SJCRH30 (cell line): ENCODE data around the gene EIF4E. TPM values are rescaled to one million over a fixed set of nuclear protein-coding genes. Genes with fewer than 3 reads are reported as not detected.
A peak's percentile ranks its signal among the peaks of the same experiment; 100 is the strongest.
"Not testable (repeated sequence)": the region's sequence is repeated elsewhere in the genome, so short reads cannot be mapped to it uniquely, and the experiment has no call there.

ENCODE experiments used
- DNase-seq, 2 experiments: peaks; one replicate each; pipeline ENCODE4 v3.0.0-alpha.2; 2015 to 2020
- H3K27ac ChIP-seq: fragments of 250-450 bp; sonication (Bioruptor Pico); 2 replicates; pipeline ENCODE4 v1.5.1; 2020; ENCODE audit warnings: mild to moderate bottlenecking, moderate library complexity
- H3K27me3 ChIP-seq: fragments of 250-450 bp; sonication (Bioruptor Pico); 2 replicates; pipeline ENCODE4 v1.5.1; 2020; ENCODE audit warnings: mild to moderate bottlenecking, moderate library complexity
- H3K36me3 ChIP-seq: fragments of 250-450 bp; sonication (Bioruptor Pico); 2 replicates; pipeline ENCODE4 v1.5.1; 2020; ENCODE audit warnings: mild to moderate bottlenecking, moderate library complexity
- H3K4me1 ChIP-seq: fragments of 250-450 bp; sonication (Bioruptor Pico); 2 replicates; pipeline ENCODE4 v1.5.1; 2020; ENCODE audit warnings: mild to moderate bottlenecking, moderate library complexity
- H3K4me3 ChIP-seq: fragments of 250-450 bp; sonication (Bioruptor Pico); 2 replicates; pipeline ENCODE4 v1.5.1; 2020; ENCODE audit warnings: mild to moderate bottlenecking, moderate library complexity
- H3K9me3 ChIP-seq: fragments of 250-450 bp; sonication (Bioruptor Pico); replicated peaks from 2 replicates; pipeline ENCODE4 v1.5.1; 2020; ENCODE audit warnings: mild to moderate bottlenecking, moderate library complexity
- total RNA-seq: library from RNA; depleted of rRNA; stranded (reverse); fragments of >200 nt; shearing (Covaris generic); gene quantifications from 2 replicates; pipeline ENCODE4 v1.2.3, GENCODE V29; 2014

EIF4E gene
- total RNA-seq, 1 experiment from 2014 or later: 191 TPM

- Histone ChIP-seq H3K27ac (no peak overlapping the region), H3K27me3 (no peaks in the 10 kb centered on the region), H3K4me3 (no peak overlapping the region), H3K9me3 (no peaks in the 10 kb centered on the region; the same call in 1 of the 2 replicates), H3K36me3 (no peaks in the 10 kb centered on the region), H3K4me1 (no peaks in the 10 kb centered on the region)
- no peak for DNase-seq
These were observed 16.4 kb upstream of the EIF4E start for GRCh38 chr4:98945297-98945850.

DNA sequence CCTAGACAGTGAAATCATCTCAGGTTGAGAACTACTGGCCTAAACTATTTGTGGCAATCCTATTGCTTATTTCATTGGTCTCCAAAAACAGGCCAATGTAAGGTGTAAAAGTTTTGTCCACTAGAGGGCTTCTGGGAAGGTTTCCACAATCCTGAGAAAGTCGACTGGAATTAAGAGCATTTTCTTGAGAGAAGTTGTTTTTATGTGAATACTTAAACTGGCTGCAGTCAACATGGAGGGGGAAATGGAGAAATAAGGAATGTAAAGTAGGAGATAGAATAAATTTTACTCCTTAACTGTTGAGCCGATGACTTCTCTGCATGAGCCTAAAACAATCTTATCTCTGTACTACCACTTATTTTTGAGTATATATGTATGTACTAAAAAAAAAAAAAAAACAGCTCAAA lies 11.0 kb upstream of the EIF4E start:
- Histone ChIP-seq H3K27ac (no peak overlapping the region), H3K36me3 (no peaks in the 10 kb centered on the region)
- peak in 1 of 2 experiments; percentile 69 for DNase-seq

DNA sequence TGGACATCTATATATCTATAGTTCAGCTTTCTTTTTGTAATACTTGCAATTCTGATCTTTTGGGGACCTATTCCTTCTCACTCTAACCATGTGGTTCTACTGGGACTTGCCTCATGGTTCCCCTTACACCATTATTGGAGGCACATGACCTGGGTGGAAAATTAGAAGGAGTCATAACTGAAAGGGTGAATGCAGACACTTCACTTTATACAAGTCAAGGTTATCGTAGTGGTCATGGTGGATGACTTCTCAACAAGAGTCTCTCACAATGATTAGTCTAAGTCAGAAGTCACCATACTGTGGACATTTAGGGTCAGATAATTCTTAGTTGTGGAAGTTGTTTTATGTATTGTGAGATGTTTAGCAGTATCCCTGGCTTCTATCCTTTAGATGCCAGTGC lies 10.5 kb upstream of the EIF4E start:
- no peaks in the 10 kb centered on the region for H3K9me3 ChIP-seq
- no peaks in the 10 kb centered on the region for H3K27me3 ChIP-seq
- no peak overlapping the region for H3K27ac ChIP-seq
- no peak overlapping the region for H3K4me3 ChIP-seq
- no peaks in the 10 kb centered on the region for H3K4me1 ChIP-seq
- H3K36me3 ChIP-seq: no peaks in the 10 kb centered on the region
- no peak for DNase-seq

More for the DNA sequence above, 11.0 kb upstream of the EIF4E start:
- H3K4me1 ChIP-seq: no peaks in the 10 kb centered on the region
- no peaks in the 10 kb centered on the region for H3K9me3 ChIP-seq
- no peaks in the 10 kb centered on the region for H3K27me3 ChIP-seq
- no peak overlapping the region for H3K4me3 ChIP-seq

DNA sequence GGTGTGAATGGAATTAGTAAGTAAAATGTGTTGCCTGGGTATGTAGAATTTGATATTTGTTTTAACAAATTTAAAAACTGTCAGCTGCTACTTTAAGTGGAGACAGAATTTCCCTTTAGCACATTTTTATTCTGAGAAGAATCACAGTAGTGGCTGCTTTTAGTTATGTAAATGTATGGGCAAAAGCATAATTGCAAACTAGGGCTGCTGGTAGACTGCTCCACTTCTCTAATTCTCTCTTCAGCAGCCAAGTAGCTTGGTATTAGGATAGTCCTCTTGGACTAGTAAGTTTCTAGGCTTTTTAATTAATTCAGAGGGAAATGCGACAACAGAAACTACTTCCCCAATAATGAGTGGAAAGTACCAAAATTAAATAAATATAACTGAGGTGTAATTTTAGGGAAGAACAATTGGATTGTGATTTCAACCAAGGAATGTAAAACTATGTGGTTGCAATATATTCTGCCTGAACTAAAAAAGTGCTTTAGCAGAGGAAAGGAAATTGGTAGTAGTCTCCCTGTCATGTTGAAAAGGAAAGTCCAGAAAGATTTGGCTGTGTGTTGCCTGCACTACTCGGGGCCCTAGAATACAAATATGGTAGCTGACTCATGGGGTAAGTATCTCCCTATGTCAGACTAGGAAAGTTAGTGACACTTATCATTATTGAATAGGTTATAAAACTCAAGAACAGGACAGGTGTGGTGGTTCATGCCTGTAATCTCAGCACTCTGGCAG lies 9.2 kb upstream of the EIF4E start:
- no peaks in the 10 kb centered on the region for H3K36me3 ChIP-seq
- no peaks in the 10 kb centered on the region for H3K9me3 ChIP-seq
- no peaks in the 10 kb centered on the region for H3K4me1 ChIP-seq
- no peak for DNase-seq
- H3K27me3 ChIP-seq: no peaks in the 10 kb centered on the region
- no peak overlapping the region for H3K27ac ChIP-seq
- no peak overlapping the region for H3K4me3 ChIP-seq

DNA sequence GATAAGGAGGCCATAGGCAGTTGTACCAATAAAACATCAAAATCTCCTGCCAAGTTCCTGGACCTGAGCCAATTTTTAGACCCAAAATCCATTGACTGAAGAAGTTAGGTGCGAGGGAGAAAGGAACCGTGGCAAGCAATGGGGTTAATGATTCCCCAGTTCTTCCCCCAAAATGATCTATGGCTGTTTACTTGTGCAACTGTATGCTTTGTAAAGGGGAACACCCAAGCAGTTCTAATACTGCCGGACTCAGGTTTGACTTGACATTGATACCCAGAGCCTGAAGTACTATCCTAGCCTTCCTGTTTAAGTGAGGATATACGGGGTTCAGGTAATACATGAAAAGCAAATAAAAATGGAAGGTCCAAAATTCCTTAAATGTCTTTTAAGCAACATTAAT lies 6.7 kb upstream of the EIF4E start:
- no peaks in the 10 kb centered on the region for H3K9me3 ChIP-seq
- no peak overlapping the region for H3K4me3 ChIP-seq
- no peaks in the 10 kb centered on the region for H3K27me3 ChIP-seq
- no peaks in the 10 kb centered on the region for H3K4me1 ChIP-seq
- no peaks in the 10 kb centered on the region for H3K36me3 ChIP-seq
- H3K27ac ChIP-seq: no peak overlapping the region
- no peak for DNase-seq

- not testable (repeated sequence) for H3K27ac ChIP-seq
These were observed 5.9 kb upstream of the EIF4E start for GRCh38 chr4:98934851-98935250.

DNA sequence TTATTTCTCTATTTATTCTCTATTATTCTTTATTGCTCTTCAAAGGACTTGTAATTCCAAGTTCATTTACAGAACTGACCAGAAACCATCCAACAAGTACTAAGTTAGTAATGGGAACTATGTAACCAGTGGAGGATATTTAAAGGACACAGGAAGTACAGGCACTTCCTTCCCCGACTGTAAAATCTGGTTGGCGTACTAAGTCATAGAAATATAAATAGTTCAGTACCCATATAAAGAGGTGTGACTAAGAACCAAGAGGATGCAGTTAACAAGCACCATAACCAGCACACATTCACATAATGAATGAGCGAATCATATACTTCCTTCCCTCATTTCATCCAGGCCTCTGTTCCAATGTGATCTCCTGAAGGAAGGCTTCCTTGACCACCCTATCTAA lies 3.6 kb upstream of the EIF4E start:
- Histone ChIP-seq H3K27ac (no peak overlapping the region), H3K4me1 (no peaks in the 10 kb centered on the region), H3K27me3 (no peaks in the 10 kb centered on the region), H3K4me3 (no peak overlapping the region), H3K9me3 (no peaks in the 10 kb centered on the region), H3K36me3 (no peaks in the 10 kb centered on the region; the same call in 1 of the 2 replicates)
- DNase-seq: no peak

More at GRCh38 chr4:98934851-98935250, 5.9 kb upstream of the EIF4E start:
- H3K36me3 ChIP-seq, H3K9me3 ChIP-seq, H3K27me3 ChIP-seq, DNase-seq, H3K4me3 ChIP-seq, H3K4me1 ChIP-seq: not testable (repeated sequence)

GRCh38 chr4:98930311-98930865 lies 1.5 kb upstream of the EIF4E start:
- Histone ChIP-seq H3K36me3 (peaks cover 14% of the 10 kb centered on the region), H3K27ac (peak overlapping the region; percentile 87; the same call in 1 of the 2 replicates), H3K27me3 (no peaks in the 10 kb centered on the region), H3K4me1 (no peaks in the 10 kb centered on the region), H3K9me3 (no peaks in the 10 kb centered on the region), H3K4me3 (peak overlapping the region; percentile 98)
- DNase-seq: no peak

DNA sequence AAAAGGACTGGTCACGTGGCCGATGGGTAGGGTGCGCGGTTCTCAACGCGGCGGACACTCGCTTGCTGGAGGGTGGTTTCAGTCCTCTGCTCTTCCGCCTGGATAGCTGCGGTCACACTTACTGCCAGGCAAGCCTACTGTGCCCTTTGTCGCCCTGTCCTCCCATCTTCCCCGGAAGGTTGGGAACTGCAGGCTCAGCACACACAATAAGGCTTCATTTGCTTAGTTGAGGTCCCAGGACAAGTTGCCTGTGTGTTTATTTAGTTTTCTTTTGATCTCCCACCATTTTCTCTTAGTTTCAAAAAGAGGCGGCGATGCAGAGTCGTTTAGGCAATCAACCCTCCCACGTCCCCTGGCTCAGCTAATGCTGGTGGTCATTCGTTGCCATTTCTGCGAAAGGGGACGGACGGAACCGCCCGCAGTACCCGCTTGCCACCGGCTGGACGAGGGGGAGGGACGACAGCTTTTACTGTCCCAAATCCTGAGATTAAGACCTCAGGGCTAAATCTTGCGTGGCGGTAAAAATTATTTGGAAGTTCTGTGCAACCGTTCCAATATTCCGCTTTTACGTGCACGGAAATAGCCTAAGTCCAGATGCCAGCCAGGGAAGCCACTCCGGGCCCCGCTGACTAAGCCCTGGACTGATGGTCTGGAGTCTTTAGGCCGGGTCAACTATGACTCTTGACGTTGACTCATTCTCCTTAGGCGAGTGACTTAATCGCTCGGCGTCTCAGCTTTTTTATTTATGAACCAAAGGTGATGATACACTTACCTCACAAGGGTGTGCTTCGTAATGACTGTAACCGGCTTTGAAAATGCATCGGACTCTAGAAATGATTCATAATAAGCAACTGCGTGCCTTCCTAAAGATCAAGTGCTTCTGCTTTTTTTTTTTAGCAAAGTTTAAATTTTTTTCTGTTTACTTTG lies 671 bp upstream of the EIF4E start:
- Histone ChIP-seq H3K27me3 (no peaks in the 10 kb centered on the region), H3K4me3 (peak overlapping the region; percentile 98), H3K27ac (peak overlapping the region; percentile 87), H3K9me3 (no peaks in the 10 kb centered on the region), H3K4me1 (no peaks in the 10 kb centered on the region), H3K36me3 (peaks cover 22% of the 10 kb centered on the region)
- DNase-seq: peak in 1 of 2 experiments; percentile 51

- H3K27me3 ChIP-seq: no peaks in the 10 kb centered on the region
- peak overlapping the region; percentile 98 for H3K4me3 ChIP-seq
- DNase-seq: peak; percentile 84 to 89
- peak overlapping the region; percentile 87 for H3K27ac ChIP-seq
- H3K9me3 ChIP-seq: no peaks in the 10 kb centered on the region
- H3K4me1 ChIP-seq: no peaks in the 10 kb centered on the region
- H3K36me3 ChIP-seq: peaks cover 26% of the 10 kb centered on the region
These were observed 815 bp downstream of the EIF4E start for GRCh38 chr4:98928131-98928504.

- DNase-seq, H3K4me1 ChIP-seq, H3K27ac ChIP-seq, H3K4me3 ChIP-seq, H3K27me3 ChIP-seq, H3K9me3 ChIP-seq: not testable (repeated sequence)
- peaks cover 34% of the 10 kb centered on the region for H3K36me3 ChIP-seq
These were observed 2.7 kb downstream of the EIF4E start for GRCh38 chr4:98926257-98926656.

GRCh38 chr4:98921292-98921691 lies 7.6 kb downstream of the EIF4E start:
- Histone ChIP-seq H3K36me3 (peaks cover 48% of the 10 kb centered on the region), H3K9me3 (no peaks in the 10 kb centered on the region), H3K4me3 (no peak overlapping the region), H3K27me3 (no peaks in the 10 kb centered on the region), H3K27ac (no peak overlapping the region), H3K4me1 (no peaks in the 10 kb centered on the region)
- no peak for DNase-seq

GRCh38 chr4:98919996-98920395 lies 8.9 kb downstream of the EIF4E start:
- no peak for DNase-seq
- no peaks in the 10 kb centered on the region for H3K9me3 ChIP-seq
- H3K27me3 ChIP-seq: no peaks in the 10 kb centered on the region
- H3K27ac ChIP-seq: no peak overlapping the region
- peaks cover 39% of the 10 kb centered on the region for H3K36me3 ChIP-seq
- H3K4me1 ChIP-seq: no peaks in the 10 kb centered on the region
- no peak overlapping the region for H3K4me3 ChIP-seq

DNA sequence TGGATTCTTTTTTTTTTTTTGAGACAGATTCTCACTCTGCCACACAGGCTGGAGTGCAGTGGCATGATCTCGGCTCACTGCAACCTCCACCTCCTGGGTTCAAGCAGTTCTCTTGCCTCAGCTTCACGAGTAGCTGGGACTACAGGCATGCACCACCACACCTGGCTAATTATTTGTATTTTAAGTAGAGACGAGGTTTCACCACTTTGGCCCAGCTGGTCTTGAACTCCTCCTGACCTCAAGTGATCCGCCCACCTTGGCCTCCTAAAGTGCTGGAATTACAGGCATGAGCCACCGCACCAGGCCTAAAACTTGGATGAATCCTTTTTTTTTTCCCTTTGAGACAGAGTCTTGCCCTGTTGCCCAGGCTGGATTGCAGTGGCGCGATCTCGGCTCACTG lies 18.2 kb downstream of the EIF4E start:
- not testable (repeated sequence) for H3K4me3 ChIP-seq, DNase-seq, H3K9me3 ChIP-seq, H3K4me1 ChIP-seq, H3K27me3 ChIP-seq, H3K27ac ChIP-seq
- H3K36me3 ChIP-seq: peaks cover 30% of the 10 kb centered on the region
